Activated naive CD4-positive, alpha-beta T cell treated with anti-CD3 and anti-CD28 coated beads, Interleukin-2, amount 10 ng/mL, durations not matched to agents 7 days and 5 days (primary cell): ENCODE measurements around the gene VANGL2.

Source experiments
- CTCF ChIA-PET: fragments of 350-600 bp; sonication (Branson Sonifier 250); formaldehyde crosslinking; loops from one replicate; lab custom pipeline; 2021; ENCODE audit warnings: antibody characterized with exemption; lab: Charles Lee
- DNase-seq: peaks from one replicate; pipeline ENCODE4 v3.0.0-alpha.2; 2020
- H3K27ac Mint-ChIP-seq: one replicate; pipeline ENCODE4 v1.8.0; 2021; ENCODE audit warnings: mild to moderate bottlenecking, moderate library complexity, mixed read lengths
- H3K27me3 Mint-ChIP-seq: one replicate; pipeline ENCODE4 v1.8.0; 2021; ENCODE audit warnings: mild to moderate bottlenecking, mixed read lengths
- H3K36me3 Mint-ChIP-seq: one replicate; pipeline ENCODE4 v1.8.0; 2021; ENCODE audit warnings: mixed read lengths
- H3K4me1 Mint-ChIP-seq: one replicate; pipeline ENCODE4 v1.8.0; 2021; ENCODE audit warnings: mixed read lengths
- H3K4me3 Mint-ChIP-seq: one replicate; pipeline ENCODE4 v1.8.0; 2021; ENCODE audit warnings: mild to moderate bottlenecking, moderate library complexity, mixed read lengths
- H3K9me3 Mint-ChIP-seq: one replicate; pipeline ENCODE4 v1.8.0; 2021; ENCODE audit warnings: mixed read lengths

VANGL2 gene

GRCh38 chr1:160363951-160364735 lies 36.2 kb upstream of the VANGL2 start:
- Mint-ChIP-seq H3K4me3 (no peak overlapping the region), H3K9me3 (no peaks in the 10 kb centered on the region), H3K27ac (no peak overlapping the region), H3K27me3 (peaks cover 10% of the 10 kb centered on the region), H3K36me3 (peaks cover 4% of the 10 kb centered on the region), H3K4me1 (peaks cover 4% of the 10 kb centered on the region)
- CTCF ChIA-PET, result interaction anchor here (0.6 to 1.5 kb wide), 3 partner anchors 12 to 121 kb away, joined by 4 to 7 read pairs (median 4); no protein-coding TSS in a partner anchor
- DNase-seq, result no peak

GRCh38 chr1:160365325-160365724 lies 35.0 kb upstream of the VANGL2 start:
- no peak overlapping the region for H3K27ac Mint-ChIP-seq
- H3K9me3 Mint-ChIP-seq, result no peaks in the 10 kb centered on the region
- peaks cover 4% of the 10 kb centered on the region for H3K36me3 Mint-ChIP-seq
- no peak for DNase-seq
- peaks cover 4% of the 10 kb centered on the region for H3K4me1 Mint-ChIP-seq
- CTCF ChIA-PET, result interaction anchor here (0.6 to 1.1 kb wide), 4 partner anchors 9 to 15 kb away, joined by 3 to 5 read pairs (median 4); no protein-coding TSS in a partner anchor
- H3K27me3 Mint-ChIP-seq, result peaks cover 10% of the 10 kb centered on the region
- H3K4me3 Mint-ChIP-seq, result no peak overlapping the region

GRCh38 chr1:160366731-160367515 lies 33.4 kb upstream of the VANGL2 start, which contains the start of gene NHLH1:
TSS of gene NHLH1 (plus strand) at chr1:160367071. CDS start at chr1:160370732, 3,661 bp downstream.
- H3K27ac Mint-ChIP-seq, result no peak within 1 kb of the TSS
- no peaks in the 10 kb centered on the region for H3K9me3 Mint-ChIP-seq
- H3K27me3 Mint-ChIP-seq, result peaks cover 14% of the 10 kb centered on the region
- DNase-seq, result no peak
- peaks cover 4% of the 10 kb centered on the region for H3K4me1 Mint-ChIP-seq
- CTCF ChIA-PET, result interaction anchor here (1.2 to 1.9 kb wide), 2 partner anchors 10 to 148 kb away, joined by 3 to 11 read pairs; no protein-coding TSS in a partner anchor
- H3K36me3 Mint-ChIP-seq, result no peaks in the 10 kb centered on the region
- no peak within 1 kb of the TSS for H3K4me3 Mint-ChIP-seq

GRCh38 chr1:160367516-160367900 lies 32.9 kb upstream of the VANGL2 start:
- Mint-ChIP-seq H3K27me3 (peaks cover 14% of the 10 kb centered on the region), H3K9me3 (no peaks in the 10 kb centered on the region), H3K27ac (no peak overlapping the region), H3K36me3 (no peaks in the 10 kb centered on the region), H3K4me3 (no peak overlapping the region), H3K4me1 (peaks cover 4% of the 10 kb centered on the region)
- CTCF ChIA-PET, result interaction anchor here (1.2 to 1.9 kb wide), 3 partner anchors 9 to 148 kb away, joined by 3 to 11 read pairs (median 3); no protein-coding TSS in a partner anchor
- no peak for DNase-seq

GRCh38 chr1:160367934-160368923 lies 32.1 kb upstream of the VANGL2 start:
- H3K36me3 Mint-ChIP-seq, result no peaks in the 10 kb centered on the region
- no peak for DNase-seq
- H3K27ac Mint-ChIP-seq, result no peak overlapping the region
- H3K9me3 Mint-ChIP-seq, result no peaks in the 10 kb centered on the region
- CTCF ChIA-PET, result interaction anchor here (1.0 to 1.9 kb wide), 6 partner anchors 8 to 290 kb away, joined by 3 to 11 read pairs (median 3); no protein-coding TSS in a partner anchor
- peaks cover 4% of the 10 kb centered on the region for H3K4me1 Mint-ChIP-seq
- H3K4me3 Mint-ChIP-seq, result no peak overlapping the region
- peaks cover 14% of the 10 kb centered on the region for H3K27me3 Mint-ChIP-seq

GRCh38 chr1:160369087-160369486 lies 31.3 kb upstream of the VANGL2 start:
- H3K9me3 Mint-ChIP-seq, result no peaks in the 10 kb centered on the region
- no peak for DNase-seq
- CTCF ChIA-PET, result interaction anchor here (1.4 to 1.9 kb wide), 2 partner anchors 8 to 291 kb away, joined by 3 to 11 read pairs; no protein-coding TSS in a partner anchor
- peaks cover 14% of the 10 kb centered on the region for H3K27me3 Mint-ChIP-seq
- H3K36me3 Mint-ChIP-seq, result no peaks in the 10 kb centered on the region
- peaks cover 4% of the 10 kb centered on the region for H3K4me1 Mint-ChIP-seq
- no peak overlapping the region for H3K4me3 Mint-ChIP-seq
- no peak overlapping the region for H3K27ac Mint-ChIP-seq

- H3K36me3 Mint-ChIP-seq, result no peaks in the 10 kb centered on the region
- H3K4me3 Mint-ChIP-seq, result no peak overlapping the region
- no peak overlapping the region for H3K27ac Mint-ChIP-seq
- H3K4me1 Mint-ChIP-seq, result peaks cover 8% of the 10 kb centered on the region
- H3K27me3 Mint-ChIP-seq, result peaks cover 23% of the 10 kb centered on the region
- CTCF ChIA-PET, result interaction anchor here (0.7 to 1.9 kb wide), 3 partner anchors 8 to 285 kb away, joined by 3 to 5 read pairs (median 3); no protein-coding TSS in a partner anchor
- no peaks in the 10 kb centered on the region for H3K9me3 Mint-ChIP-seq
- DNase-seq, result no peak
Measured at GRCh38 chr1:160370561-160371345, 29.6 kb upstream of the VANGL2 start.

- CTCF ChIA-PET, result interaction anchor here (0.7 to 1.9 kb wide), 3 partner anchors 9 to 286 kb away, joined by 3 to 5 read pairs (median 3); no protein-coding TSS in a partner anchor
- Mint-ChIP-seq H3K4me3 (no peak overlapping the region), H3K27ac (no peak overlapping the region), H3K4me1 (peaks cover 13% of the 10 kb centered on the region), H3K36me3 (no peaks in the 10 kb centered on the region), H3K27me3 (peaks cover 27% of the 10 kb centered on the region), H3K9me3 (no peaks in the 10 kb centered on the region)
- no peak for DNase-seq
Measured at GRCh38 chr1:160371346-160371631, 29.1 kb upstream of the VANGL2 start.

- Mint-ChIP-seq H3K9me3 (no peaks in the 10 kb centered on the region), H3K4me3 (no peak overlapping the region), H3K36me3 (no peaks in the 10 kb centered on the region), H3K4me1 (peaks cover 15% of the 10 kb centered on the region), H3K27me3 (peaks cover 30% of the 10 kb centered on the region), H3K27ac (no peak overlapping the region)
- CTCF ChIA-PET, result interaction anchor here (0.7 to 1.9 kb wide), 3 partner anchors 9 to 80 kb away, joined by 3 to 5 read pairs (median 3); no protein-coding TSS in a partner anchor
- DNase-seq, result no peak
Measured at GRCh38 chr1:160371756-160372155, 28.6 kb upstream of the VANGL2 start.

- DNase-seq, result no peak
- Mint-ChIP-seq H3K27me3 (peaks cover 26% of the 10 kb centered on the region), H3K36me3 (no peaks in the 10 kb centered on the region), H3K4me1 (peaks cover 12% of the 10 kb centered on the region), H3K4me3 (no peak overlapping the region), H3K27ac (no peak overlapping the region), H3K9me3 (no peaks in the 10 kb centered on the region)
- CTCF ChIA-PET, result interaction anchor here (1.2 to 4.5 kb wide), 3 partner anchors 8 to 288 kb away, joined by 3 to 60 read pairs (median 5); no protein-coding TSS in a partner anchor
Measured at GRCh38 chr1:160373696-160374095, 26.7 kb upstream of the VANGL2 start.

GRCh38 chr1:160374306-160375110 lies 25.9 kb upstream of the VANGL2 start:
- peaks cover 34% of the 10 kb centered on the region for H3K27me3 Mint-ChIP-seq
- no peak overlapping the region for H3K27ac Mint-ChIP-seq
- H3K4me1 Mint-ChIP-seq, result peaks cover 12% of the 10 kb centered on the region
- no peak overlapping the region for H3K4me3 Mint-ChIP-seq
- CTCF ChIA-PET, result interaction anchor here (0.8 to 4.5 kb wide), 6 partner anchors 9 to 290 kb away, joined by 3 to 60 read pairs (median 4); no protein-coding TSS in a partner anchor
- no peak for DNase-seq
- no peaks in the 10 kb centered on the region for H3K36me3 Mint-ChIP-seq
- no peaks in the 10 kb centered on the region for H3K9me3 Mint-ChIP-seq
